HepG2 (cell line): ENCODE measurements around the gene SUB1. TPM values are rescaled to one million over a fixed set of nuclear protein-coding genes. Genes with fewer than 3 reads are reported as not detected.

Experiments
- ATF7-NPFF ChIP-seq: sonication (generic); formaldehyde crosslinking; IDR thresholded peaks from 2 replicates; pipeline ENCODE4 v1.8.1; 2023; ENCODE audit warnings: mild to moderate bottlenecking, low read depth, missing genetic modification reagents, moderate library complexity
- EP300 ChIP-seq, 3 experiments: sonication (generic) in 1 of 3; formaldehyde crosslinking in 1 of 3; IDR thresholded peaks; 2 replicates each; pipeline versions ENCODE4 v1.5.1 to v1.6.1; 2011 to 2020; ENCODE audit warnings: low read depth in 2 of 3, low read length in 2 of 3, borderline replicate concordance in 1 of 3, improper control_type of control experiment in 1 of 3, mild to moderate bottlenecking in 1 of 3, missing genetic modification reagents in 1 of 3, moderate library complexity in 1 of 3
- FOSL2 ChIP-seq: sonication (generic); formaldehyde crosslinking; IDR thresholded peaks from 2 replicates; pipeline ENCODE4 v1.4.0; 2020; ENCODE audit warnings: missing genetic modification reagents
- GABPA ChIP-seq, 2 experiments: IDR thresholded peaks; 2 replicates each; pipeline ENCODE4 v1.6.1; 2011 to 2016; ENCODE audit warnings: low read depth in 2 of 2, low read length in 1 of 2, missing biosample characterization in 1 of 2, missing genetic modification characterization in 1 of 2
- KMT2B ChIP-seq: IDR thresholded peaks from 2 replicates; pipeline ENCODE4 v1.6.1; 2016; ENCODE audit warnings: missing genetic modification reagents, missing compliant biosample characterization
- MXD4 ChIP-seq: IDR thresholded peaks from 2 replicates; pipeline ENCODE4 v1.6.1; 2016; ENCODE audit warnings: mild to moderate bottlenecking, missing biosample characterization, missing genetic modification reagents
- PPARG ChIP-seq: conservative IDR thresholded peaks from 2 replicates; pipeline ENCODE4 v1.6.1; 2016; ENCODE audit warnings: missing biosample characterization, missing genetic modification reagents
- REL ChIP-seq: sonication (generic); formaldehyde crosslinking; conservative IDR thresholded peaks from 2 replicates; pipeline ENCODE4 v1.8.0; 2022; ENCODE audit warnings: mild to moderate bottlenecking, missing genetic modification reagents, moderate library complexity
- RFXANK ChIP-seq: IDR thresholded peaks from 2 replicates; pipeline ENCODE4 v1.6.1; 2016
- SIN3A ChIP-seq: IDR thresholded peaks from 2 replicates; pipeline ENCODE4 v1.6.1; 2011; ENCODE audit warnings: low read depth, mild to moderate bottlenecking, control low read depth, low read length, borderline replicate concordance
- SIX4 ChIP-seq: sonication (generic); formaldehyde crosslinking; IDR thresholded peaks from 2 replicates; pipeline ENCODE4 v1.4.0; 2020; ENCODE audit warnings: missing genetic modification reagents
- SPEN ChIP-seq: sonication (generic); formaldehyde crosslinking; IDR thresholded peaks from 2 replicates; pipeline ENCODE4 v1.5.1; 2020; ENCODE audit warnings: low read depth, mild to moderate bottlenecking, missing genetic modification reagents
- ZFP36L1 ChIP-seq: sonication (generic); formaldehyde crosslinking; IDR thresholded peaks from 2 replicates; pipeline ENCODE4 v1.8.0; 2022; ENCODE audit warnings: mild to moderate bottlenecking, missing genetic modification reagents, moderate library complexity
- ZNF432 ChIP-seq: sonication (generic); formaldehyde crosslinking; IDR thresholded peaks from 2 replicates; pipeline ENCODE4 v1.5.0; 2020; ENCODE audit warnings: missing genetic modification reagents, mild to moderate bottlenecking, borderline replicate concordance
- ZNF543 ChIP-seq: sonication (generic); formaldehyde crosslinking; IDR thresholded peaks from 2 replicates; pipeline ENCODE4 v1.4.0; 2020; ENCODE audit warnings: mild to moderate bottlenecking, missing genetic modification reagents
- ZNF652 ChIP-seq: IDR thresholded peaks from 2 replicates; pipeline ENCODE4 v1.6.1; 2016; ENCODE audit warnings: low read depth, borderline replicate concordance
- ZNF674 ChIP-seq: sonication (generic); formaldehyde crosslinking; IDR thresholded peaks from 2 replicates; pipeline ENCODE4 v1.5.0; 2020; ENCODE audit warnings: low read depth, mild to moderate bottlenecking, missing genetic modification reagents
- ZNF724P ChIP-seq: sonication (generic); formaldehyde crosslinking; IDR thresholded peaks from 2 replicates; pipeline ENCODE4 v1.8.0; 2022; ENCODE audit warnings: missing genetic modification reagents, borderline replicate concordance
- ZNF766 ChIP-seq: sonication (generic); formaldehyde crosslinking; IDR thresholded peaks from 2 replicates; pipeline ENCODE4 v1.5.0; 2020; ENCODE audit warnings: missing genetic modification reagents, borderline replicate concordance
- ZNF781 ChIP-seq: sonication (generic); formaldehyde crosslinking; IDR thresholded peaks from 2 replicates; pipeline ENCODE4 v1.5.1; 2020; ENCODE audit warnings: borderline replicate concordance, mild to moderate bottlenecking, missing genetic modification reagents; ENCODE audit errors: not compliant biosample characterization
- polyA plus RNA-seq, 8 experiments: library from polyadenylated mRNA; depleted of rRNA in 3 of 8; stranded (reverse) in 7 of 8; unstranded in 1 of 8; fragments of >200 nt; fragmentation: Illumina TruSeq in 4 of 8; extraction: Trizol in 4 of 8; gene quantifications; 2 replicates each; pipeline versions ENCODE4 v1.2.1 to v1.2.3, GENCODE V29; 2011 to 2016; ENCODE audit warnings: low read depth in 4 of 8, missing spikeins in 1 of 8, mixed read lengths in 1 of 8; ENCODE audit not compliant: insufficient read depth in 1 of 8
- total RNA-seq, 5 experiments: library from RNA; depleted of rRNA; stranded (reverse); fragments of >200 nt; fragmentation: Illumina TruSeq; extraction: Trizol; gene quantifications; 2 replicates each; pipeline ENCODE4 v1.2.3, GENCODE V29; 2016; ENCODE audit warnings: low read depth in 1 of 5
- TF ChIP-seq, protein P1 (sequence below): sonication (generic); formaldehyde crosslinking; IDR thresholded peaks from 2 replicates; pipeline ENCODE4 v1.9.0; 2021; ENCODE audit warnings: mild to moderate bottlenecking, missing genetic modification reagents
- TF ChIP-seq, protein P2 (sequence below): fragments of 450-650 bp; IDR thresholded peaks from 2 replicates; pipeline ENCODE4 v1.6.1; 2017
- TF ChIP-seq, protein P3 (sequence below): IDR thresholded peaks from 2 replicates; pipeline ENCODE4 v1.6.1; 2016; ENCODE audit warnings: low read depth, borderline replicate concordance

The SUB1 gene
- total and polyA plus RNA-seq, 2 of the 13 experiments (the other 11 are each of a cell fraction or from before 2014, with no cell fraction given), result 182 to 693 TPM

GRCh38 chr5:32613050-32613672 is 27.8 kb downstream of the SUB1 start (continued):
- TF ChIP-seq ZNF781 (no peak), ZNF432 (no peak), REL (CRISPR knock-in tag) (no peak), ATF7-NPFF (CRISPR knock-in tag) (no peak), ZFP36L1 (no peak), RFXANK (CRISPR knock-in tag) (no peak), SPEN (CRISPR knock-in tag) (no peak), MXD4 (0 out of 2 replicates have a peak, but pooled peaks have one; percentile 37), SIX4 (CRISPR knock-in tag) (no peak), SIN3A (no peak), EP300 (IDR thresholded peaks at IDR 0.05; ENCODE audit: low read depth in 2 of 2, low read length in 2 of 2) (0 out of 4 replicates have a peak, but pooled peaks of 1 of the 2 experiments have one; percentile 8), EP300 (CRISPR knock-in tag; IDR thresholded peaks at IDR 0.05; ENCODE audit: borderline replicate concordance) (no peak), ZNF724P (CRISPR knock-in tag) (no peak), ZNF652 (peak; percentile 35; the same call in 1 of the 2 replicates), FOSL2 (CRISPR knock-in tag) (no peak), KMT2B (CRISPR knock-in tag) (no peak), GABPA (IDR thresholded peaks at IDR 0.05; ENCODE audit: low read depth, low read length) (no peak), GABPA (CRISPR knock-in tag; IDR thresholded peaks at IDR 0.05; ENCODE audit: low read depth) (no peak), ZNF543 (CRISPR knock-in tag) (no peak), ZNF674 (no peak), ZNF766 (CRISPR knock-in tag) (no peak), PPARG (CRISPR knock-in tag) (0 out of 2 replicates have a peak, but pooled peaks have one; percentile 29)
- TF ChIP-seq, protein P1, sequence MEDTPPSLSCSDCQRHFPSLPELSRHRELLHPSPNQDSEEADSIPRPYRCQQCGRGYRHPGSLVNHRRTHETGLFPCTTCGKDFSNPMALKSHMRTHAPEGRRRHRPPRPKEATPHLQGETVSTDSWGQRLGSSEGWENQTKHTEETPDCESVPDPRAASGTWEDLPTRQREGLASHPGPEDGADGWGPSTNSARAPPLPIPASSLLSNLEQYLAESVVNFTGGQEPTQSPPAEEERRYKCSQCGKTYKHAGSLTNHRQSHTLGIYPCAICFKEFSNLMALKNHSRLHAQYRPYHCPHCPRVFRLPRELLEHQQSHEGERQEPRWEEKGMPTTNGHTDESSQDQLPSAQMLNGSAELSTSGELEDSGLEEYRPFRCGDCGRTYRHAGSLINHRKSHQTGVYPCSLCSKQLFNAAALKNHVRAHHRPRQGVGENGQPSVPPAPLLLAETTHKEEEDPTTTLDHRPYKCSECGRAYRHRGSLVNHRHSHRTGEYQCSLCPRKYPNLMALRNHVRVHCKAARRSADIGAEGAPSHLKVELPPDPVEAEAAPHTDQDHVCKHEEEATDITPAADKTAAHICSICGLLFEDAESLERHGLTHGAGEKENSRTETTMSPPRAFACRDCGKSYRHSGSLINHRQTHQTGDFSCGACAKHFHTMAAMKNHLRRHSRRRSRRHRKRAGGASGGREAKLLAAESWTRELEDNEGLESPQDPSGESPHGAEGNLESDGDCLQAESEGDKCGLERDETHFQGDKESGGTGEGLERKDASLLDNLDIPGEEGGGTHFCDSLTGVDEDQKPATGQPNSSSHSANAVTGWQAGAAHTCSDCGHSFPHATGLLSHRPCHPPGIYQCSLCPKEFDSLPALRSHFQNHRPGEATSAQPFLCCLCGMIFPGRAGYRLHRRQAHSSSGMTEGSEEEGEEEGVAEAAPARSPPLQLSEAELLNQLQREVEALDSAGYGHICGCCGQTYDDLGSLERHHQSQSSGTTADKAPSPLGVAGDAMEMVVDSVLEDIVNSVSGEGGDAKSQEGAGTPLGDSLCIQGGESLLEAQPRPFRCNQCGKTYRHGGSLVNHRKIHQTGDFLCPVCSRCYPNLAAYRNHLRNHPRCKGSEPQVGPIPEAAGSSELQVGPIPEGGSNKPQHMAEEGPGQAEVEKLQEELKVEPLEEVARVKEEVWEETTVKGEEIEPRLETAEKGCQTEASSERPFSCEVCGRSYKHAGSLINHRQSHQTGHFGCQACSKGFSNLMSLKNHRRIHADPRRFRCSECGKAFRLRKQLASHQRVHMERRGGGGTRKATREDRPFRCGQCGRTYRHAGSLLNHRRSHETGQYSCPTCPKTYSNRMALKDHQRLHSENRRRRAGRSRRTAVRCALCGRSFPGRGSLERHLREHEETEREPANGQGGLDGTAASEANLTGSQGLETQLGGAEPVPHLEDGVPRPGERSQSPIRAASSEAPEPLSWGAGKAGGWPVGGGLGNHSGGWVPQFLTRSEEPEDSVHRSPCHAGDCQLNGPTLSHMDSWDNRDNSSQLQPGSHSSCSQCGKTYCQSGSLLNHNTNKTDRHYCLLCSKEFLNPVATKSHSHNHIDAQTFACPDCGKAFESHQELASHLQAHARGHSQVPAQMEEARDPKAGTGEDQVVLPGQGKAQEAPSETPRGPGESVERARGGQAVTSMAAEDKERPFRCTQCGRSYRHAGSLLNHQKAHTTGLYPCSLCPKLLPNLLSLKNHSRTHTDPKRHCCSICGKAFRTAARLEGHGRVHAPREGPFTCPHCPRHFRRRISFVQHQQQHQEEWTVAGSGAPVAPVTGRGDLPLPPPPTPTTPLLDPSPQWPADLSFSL (CRISPR knock-in tag), result no peak
- TF ChIP-seq, protein P2, sequence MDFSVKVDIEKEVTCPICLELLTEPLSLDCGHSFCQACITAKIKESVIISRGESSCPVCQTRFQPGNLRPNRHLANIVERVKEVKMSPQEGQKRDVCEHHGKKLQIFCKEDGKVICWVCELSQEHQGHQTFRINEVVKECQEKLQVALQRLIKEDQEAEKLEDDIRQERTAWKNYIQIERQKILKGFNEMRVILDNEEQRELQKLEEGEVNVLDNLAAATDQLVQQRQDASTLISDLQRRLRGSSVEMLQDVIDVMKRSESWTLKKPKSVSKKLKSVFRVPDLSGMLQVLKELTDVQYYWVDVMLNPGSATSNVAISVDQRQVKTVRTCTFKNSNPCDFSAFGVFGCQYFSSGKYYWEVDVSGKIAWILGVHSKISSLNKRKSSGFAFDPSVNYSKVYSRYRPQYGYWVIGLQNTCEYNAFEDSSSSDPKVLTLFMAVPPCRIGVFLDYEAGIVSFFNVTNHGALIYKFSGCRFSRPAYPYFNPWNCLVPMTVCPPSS, result no peak
- TF ChIP-seq, protein P3, sequence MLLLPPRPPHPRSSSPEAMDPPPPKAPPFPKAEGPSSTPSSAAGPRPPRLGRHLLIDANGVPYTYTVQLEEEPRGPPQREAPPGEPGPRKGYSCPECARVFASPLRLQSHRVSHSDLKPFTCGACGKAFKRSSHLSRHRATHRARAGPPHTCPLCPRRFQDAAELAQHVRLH (CRISPR knock-in tag), result no peak
